HTERT RPE-1 (cell line): ENCODE data around the gene MSH2.

Source experiments
- in situ Hi-C: fragments of 300-500 bp; cut with MboI; formaldehyde crosslinking; loops from 4 replicates; pipeline ENCODE4 v1.14.3; 2020; ENCODE audit warnings: low sequenced_read_pairs

The MSH2 gene

DNA sequence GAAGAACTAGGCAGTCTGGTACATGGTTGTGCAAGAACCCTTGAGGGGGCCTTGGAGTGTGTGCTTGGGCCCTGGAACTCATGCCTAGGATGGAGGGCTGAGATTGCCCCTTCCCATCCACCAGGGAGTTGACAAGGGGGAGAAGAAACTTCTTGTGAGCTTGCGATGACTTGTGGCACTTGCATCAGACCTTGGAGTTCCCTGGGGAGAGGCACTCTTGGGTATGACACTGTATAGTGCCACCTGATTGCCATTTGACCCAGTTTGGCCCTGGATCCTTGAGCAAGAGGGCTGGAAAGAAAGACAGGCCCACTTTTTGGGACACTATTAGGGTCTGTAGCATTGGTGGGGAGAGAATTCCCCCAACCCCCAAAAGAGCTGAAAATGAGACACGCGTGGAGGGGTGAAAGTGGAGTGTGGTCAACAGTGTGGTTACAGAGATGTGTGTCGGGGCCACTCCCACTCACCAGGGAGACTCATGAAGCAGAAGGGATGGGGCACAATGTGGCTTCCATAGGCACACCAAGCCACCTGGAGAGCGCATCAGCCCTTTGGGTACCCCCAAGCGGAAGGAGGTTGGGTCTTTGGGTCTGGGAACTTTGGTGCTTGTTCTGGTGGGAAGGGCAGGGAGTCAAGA is 101.3 kb downstream of the MSH2 start:
- in situ Hi-C loops: no loop called here

DNA sequence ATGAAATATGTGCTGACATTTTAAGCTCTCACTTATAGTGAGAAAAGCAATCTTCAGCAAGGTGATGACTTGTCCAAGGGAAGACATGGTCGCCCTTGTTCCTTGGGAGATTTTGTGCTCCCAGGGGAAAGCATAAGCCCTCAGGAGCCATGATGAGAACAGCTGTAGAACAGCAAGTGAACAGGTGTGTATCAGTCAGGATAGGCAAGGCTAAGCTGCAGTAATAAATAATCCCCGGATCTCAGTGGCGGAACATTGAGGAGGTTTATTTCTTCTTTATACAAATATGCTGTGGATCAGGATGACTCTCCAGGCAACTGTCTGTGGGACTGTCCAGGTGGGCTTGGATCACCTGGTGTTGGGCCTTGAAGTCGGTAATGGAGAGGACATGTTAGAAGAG is 103.1 kb downstream of the MSH2 start:
- in situ Hi-C loops: no loop called here

DNA sequence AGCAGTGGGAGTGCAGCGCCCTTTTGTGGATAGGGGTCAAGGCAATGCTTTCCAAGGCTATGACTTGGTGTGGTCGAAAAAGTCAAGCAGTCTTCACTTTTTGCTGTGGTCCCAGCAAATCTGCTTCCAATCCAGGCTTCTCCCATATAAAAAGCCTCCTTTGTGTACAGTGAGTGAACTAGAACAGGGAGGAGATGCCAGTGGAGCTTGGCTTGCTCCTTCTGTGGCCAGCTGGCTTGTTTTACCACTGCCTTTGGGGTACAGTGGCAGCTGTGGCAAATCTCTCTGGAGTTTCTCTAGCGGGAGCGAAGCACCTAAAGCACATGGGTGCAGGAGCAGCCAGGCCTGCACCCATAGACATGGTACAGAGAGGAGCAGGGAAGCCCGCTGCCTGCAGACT is 103.5 kb downstream of the MSH2 start:
- in situ Hi-C loops: no loop called here

DNA sequence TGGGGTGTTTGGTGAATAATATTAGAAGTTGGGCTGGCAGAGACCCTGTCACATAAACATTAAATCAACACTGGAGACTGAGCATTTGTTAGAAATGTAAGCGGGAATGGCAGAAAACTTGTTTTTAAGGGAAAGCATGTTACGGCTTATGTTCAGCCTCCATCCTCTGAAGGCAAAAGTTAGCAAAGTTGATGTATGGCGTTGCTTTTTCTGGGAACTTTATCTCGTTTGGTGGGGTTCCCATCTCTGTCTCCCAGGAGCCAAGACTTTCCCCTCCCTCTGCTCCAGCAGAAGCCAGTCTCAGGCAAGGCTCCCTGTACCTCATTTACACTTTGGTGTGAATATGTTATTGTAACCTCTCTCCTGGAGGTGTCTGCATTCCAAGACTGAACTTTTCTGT is 105.1 kb downstream of the MSH2 start:
- in situ Hi-C loops: no loop called here

GRCh38 chr2:47508641-47509040 is 105.7 kb downstream of the MSH2 start:
- in situ Hi-C loops: no loop called here

DNA sequence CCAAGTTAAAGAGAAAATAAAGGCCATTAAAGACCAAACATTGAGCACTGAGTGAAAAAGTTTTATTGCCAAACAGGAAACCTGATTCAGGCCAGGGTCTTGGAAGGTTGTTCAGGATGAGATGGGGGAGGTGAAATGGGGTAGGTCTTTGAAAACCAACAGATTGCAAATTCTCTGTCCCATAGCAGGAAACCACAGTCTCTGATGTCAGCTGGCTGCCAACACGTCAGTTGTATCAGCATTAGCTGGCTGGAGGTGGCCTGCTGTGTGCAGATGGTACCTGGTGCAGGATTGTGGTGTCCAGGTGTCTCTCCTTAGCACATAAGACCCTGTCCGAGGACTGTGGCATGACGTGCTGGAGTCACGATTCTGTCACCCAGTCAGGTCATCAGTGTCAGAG is 106.3 kb downstream of the MSH2 start:
- in situ Hi-C loops: no loop called here

GRCh38 chr2:47509821-47510385 is 106.9 kb downstream of the MSH2 start:
- in situ Hi-C loops: no loop called here

GRCh38 chr2:47510745-47511144 is 107.8 kb downstream of the MSH2 start:
- in situ Hi-C loops: no loop called here

- in situ Hi-C loops: no loop called here
Measured at GRCh38 chr2:47512581-47513083, 109.7 kb downstream of the MSH2 start.

DNA sequence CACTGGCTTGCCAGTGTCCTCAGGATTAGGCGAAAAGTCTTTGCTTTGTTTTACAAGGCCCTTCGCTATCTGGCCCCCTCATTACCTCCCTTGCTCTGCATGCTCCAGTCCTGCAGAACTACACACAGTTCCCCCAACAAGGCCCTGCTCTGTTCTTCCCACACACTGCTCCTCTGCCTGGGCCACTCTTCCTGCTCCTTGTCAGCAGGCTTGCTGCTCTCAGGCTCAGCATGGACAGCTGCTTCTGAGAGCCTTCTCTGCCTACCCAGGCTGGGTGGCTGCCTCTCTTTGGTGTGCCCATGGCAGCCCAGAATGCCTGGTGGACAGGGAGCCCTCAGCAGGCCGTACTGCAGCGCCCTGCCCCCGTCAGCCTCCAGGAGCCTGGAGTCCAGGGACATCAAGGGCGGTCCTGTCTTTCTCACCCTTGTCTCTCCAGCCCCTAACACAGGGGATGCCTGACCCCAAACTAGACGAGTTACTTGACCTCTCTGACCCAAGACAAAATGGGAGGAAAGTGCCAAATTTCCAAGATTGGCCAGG is 111.1 kb downstream of the MSH2 start:
- in situ Hi-C loops: no loop called here

DNA sequence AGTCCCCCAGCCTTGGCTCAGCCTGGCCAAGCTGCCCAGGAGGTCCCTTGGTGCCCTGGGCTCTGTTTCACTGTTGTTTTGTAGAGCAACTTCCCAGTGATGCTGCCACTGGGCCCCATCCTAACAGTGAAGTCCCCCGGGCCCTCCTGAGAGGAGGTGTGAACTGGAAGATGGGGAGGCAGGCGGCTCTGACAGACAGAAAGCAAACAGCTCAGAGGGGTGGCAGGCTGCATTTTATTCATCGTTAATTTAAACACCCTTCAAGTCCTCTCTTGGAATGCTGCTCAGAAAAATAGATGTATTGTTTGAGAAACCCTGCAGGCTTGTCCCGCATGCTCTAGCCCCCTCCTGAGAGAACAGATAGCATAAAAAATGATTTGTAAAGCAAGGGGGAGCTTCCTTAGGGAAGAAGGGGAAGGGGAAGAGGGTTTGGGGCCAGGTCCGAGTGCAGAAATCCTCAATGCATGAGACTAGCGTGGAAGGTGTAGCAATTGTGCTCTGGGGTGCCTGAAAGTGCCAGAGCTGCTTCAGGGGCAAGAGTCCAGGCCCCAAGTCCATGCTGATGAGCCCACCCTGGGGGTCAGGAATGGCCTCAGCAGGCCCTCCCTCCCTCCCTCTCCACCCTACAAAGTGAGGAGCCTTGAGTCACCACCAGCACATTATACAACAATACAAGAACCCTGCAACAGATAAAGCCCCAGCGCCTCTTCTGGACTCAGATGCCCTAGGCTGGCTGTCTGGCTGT is 113.6 kb downstream of the MSH2 start:
- in situ Hi-C loops: no loop called here

DNA sequence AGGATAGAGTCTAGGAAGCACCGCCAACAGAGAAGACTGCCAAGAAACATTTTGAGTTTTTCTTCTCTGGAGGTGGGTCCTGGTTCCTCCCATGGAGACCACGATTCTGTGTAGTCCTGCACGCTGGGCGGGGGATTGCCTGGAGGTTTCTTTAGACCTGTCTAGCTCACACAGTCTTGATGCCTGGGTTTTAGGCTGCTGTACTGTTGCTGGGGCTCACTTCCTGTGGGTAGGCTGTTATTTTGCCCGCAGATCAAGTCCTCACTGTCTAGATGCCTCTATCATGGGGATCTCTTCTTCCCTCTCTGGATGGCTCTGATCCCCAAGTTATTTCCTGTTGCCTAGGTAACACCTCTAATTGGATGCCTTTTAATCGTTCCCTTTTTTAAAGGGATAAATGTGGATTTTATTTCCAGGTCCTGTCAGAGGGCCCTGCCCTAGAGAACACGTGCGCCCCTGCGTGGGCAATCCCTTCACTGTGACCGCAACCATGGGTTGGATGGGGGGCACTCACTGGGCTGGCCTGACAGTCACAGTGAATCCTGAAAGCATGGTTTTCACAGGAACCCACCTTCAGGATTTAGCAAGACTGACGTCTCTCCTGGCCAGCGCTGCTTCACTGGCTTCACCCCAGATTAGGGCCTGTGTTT is 115.7 kb downstream of the MSH2 start:
- in situ Hi-C loops: no loop called here

DNA sequence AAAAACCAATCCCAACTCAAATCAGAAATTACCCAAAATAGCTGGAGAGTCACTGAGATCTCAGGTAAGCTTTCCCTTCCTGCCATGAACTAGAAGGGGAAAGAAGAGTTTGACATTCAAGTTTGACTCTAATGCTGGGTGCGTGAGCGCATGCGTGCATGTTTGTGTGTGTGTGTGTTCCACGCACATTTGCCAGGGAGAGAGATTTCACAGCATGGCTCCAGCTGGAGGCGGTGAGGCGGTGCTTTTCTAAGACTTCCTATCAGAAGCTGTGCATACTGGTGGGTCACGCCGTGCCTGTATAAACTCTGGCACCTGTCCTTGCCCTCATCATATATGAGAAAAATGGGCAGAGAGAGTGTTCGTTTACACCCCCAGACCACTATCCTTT is 116.2 kb downstream of the MSH2 start:
- in situ Hi-C loops: no loop called here

- in situ Hi-C loops: no loop called here
Measured at GRCh38 chr2:47519604-47520301, 116.8 kb downstream of the MSH2 start.

- in situ Hi-C loops: no loop called here
Measured at GRCh38 chr2:47520302-47520630, 117.3 kb downstream of the MSH2 start.

DNA sequence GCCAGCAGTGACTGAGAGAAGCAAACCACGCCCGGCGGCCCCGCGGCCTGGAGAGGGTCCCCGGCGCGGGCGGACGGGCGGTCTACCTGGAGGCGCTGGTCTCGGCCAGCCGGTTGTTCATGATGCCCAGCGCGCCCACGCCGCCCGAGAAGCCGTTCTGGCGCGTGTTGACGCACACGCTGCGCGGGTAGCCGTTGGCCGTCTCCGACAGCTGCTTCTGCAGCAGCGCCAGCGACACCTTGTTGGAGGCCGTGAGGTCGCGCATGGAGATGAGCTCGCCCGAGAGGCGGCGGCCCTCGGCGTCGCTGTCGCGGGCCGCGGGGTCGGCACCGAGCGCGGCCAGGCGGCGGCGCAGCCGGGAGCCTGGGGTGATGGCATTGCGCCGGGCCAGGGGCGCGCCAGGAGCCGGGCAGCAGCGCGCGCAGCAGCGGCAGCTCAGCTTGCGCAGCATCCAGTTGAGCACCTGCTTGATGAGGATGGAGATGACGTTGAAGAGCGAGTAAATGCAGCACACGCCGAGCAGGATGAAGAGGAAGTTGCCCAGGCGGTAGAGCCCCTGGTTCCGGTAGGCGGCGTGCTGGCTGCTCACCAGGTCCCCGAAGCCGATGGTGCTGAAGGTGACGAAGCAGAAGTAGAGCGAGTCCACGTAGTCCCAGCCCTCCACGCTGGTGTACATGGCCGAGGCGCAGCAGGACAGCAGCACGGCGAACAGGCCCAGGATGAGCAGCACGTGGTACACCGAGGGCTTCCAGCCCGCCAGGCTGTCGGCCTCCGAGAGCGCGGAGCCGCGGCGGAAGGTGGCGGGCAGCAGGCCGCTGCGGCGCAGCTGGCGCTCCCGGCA is 118.1 kb downstream of the MSH2 start:
- in situ Hi-C loops: no loop called here

DNA sequence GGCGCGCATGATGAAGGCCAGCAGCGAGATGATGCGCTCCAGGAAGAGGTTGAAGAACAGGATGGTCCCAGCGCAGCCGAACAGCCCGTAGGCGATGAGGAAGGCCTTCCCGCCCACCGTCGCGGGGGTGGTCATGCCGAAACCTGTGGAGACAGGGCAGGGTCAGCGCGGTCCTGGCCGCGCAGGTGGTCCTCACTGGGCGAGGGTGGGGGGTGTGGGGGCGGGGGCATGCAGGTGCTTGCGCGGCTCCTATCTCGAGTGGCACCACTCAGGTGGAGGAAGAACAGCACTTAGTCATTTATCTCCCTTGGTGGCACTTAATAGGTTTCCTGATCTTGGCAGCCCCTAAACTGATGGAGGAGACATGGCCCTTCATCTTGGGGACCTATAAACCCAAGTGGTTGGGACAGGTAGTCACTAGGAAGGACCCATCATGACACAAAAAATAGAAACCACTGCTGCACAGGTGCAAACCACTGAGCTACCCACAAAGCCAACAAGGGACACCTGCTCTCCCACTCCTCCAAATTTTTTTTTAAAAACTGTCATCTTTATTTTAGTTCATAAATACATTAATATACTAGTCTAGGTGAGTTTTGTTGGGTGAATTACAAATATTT is 118.8 kb downstream of the MSH2 start:
- in situ Hi-C loops: no loop called here

GRCh38 chr2:47525167-47525566 is 122.2 kb downstream of the MSH2 start:
- in situ Hi-C loops: no loop called here

GRCh38 chr2:47528455-47528854 is 125.5 kb downstream of the MSH2 start:
- in situ Hi-C loops: no loop called here

GRCh38 chr2:47528874-47529273 is 125.9 kb downstream of the MSH2 start:
- in situ Hi-C loops: no loop called here
